ENCODE results near the gene IDH3A. TPM values are rescaled to one million over a fixed set of nuclear protein-coding genes. Genes with fewer than 3 reads are reported as not detected.

Gene IDH3A
- total RNA-seq, 1 donor from 2014 or later = 28.9 TPM

GRCh38 chr15:78220713-78221112, 71.6 kb downstream of the IDH3A start:
- no peak for DNase-seq (ENCODE audit: low spot score in 2 of 2, unreplicated experiment in 2 of 2)
- Mint-ChIP-seq H3K9me3 (peaks cover 6% of the 10 kb centered on the region), H3K4me1 (no peaks in the 10 kb centered on the region), H3K4me3 (no peak overlapping the region), H3K27me3 (ENCODE audit: low read depth) (no peaks in the 10 kb centered on the region), H3K36me3 (no peaks in the 10 kb centered on the region), H3K27ac (no peak overlapping the region)
- TF ChIP-seq CTCF (IDR thresholded peaks at IDR 0.05; ENCODE audit: unreplicated experiment) = no peak

Other genes with a start within 250 kb of the IDH3A start
- gene TBC1D2B, start 71.7 kb upstream of the IDH3A start, total RNA-seq = 33.8 to 39.8 TPM (median 38.5 TPM) in 3 replicates
- not detected in 3 replicates for gene SH2D7, start 56.8 kb upstream of the IDH3A start, total RNA-seq
- gene CIB2, start 17.9 kb upstream of the IDH3A start, total RNA-seq = 25.5 to 27.6 TPM (median 26.2 TPM) in 3 replicates
- 0.57 to 1.2 TPM (median 0.73 TPM) in 3 replicates for gene ACSBG1, start 85.2 kb downstream of the IDH3A start, total RNA-seq
- 0.13 to 0.18 TPM in 2 of 3 replicates, not detected in the other for gene DNAJA4, start 115.2 kb downstream of the IDH3A start, total RNA-seq
- 51.2 to 55.1 TPM (median 54.8 TPM) in 3 replicates for gene SKIC8, start 150.2 kb downstream of the IDH3A start, total RNA-seq
- 144 to 156 TPM (median 155 TPM) in 3 replicates for gene CRABP1, start 191.0 kb downstream of the IDH3A start, total RNA-seq